GM19455 (cell line): ENCODE data around the gene CYB561D2.
A peak's percentile ranks its signal among the peaks of the same experiment; 100 is the strongest.

Experiments
- ATAC-seq: cut with Tn5 transposase; IDR thresholded peaks from one replicate; pipeline ENCODE4 v1.9.1; 2021; ENCODE audit not compliant: unreplicated experiment

CYB561D2 gene

DNA sequence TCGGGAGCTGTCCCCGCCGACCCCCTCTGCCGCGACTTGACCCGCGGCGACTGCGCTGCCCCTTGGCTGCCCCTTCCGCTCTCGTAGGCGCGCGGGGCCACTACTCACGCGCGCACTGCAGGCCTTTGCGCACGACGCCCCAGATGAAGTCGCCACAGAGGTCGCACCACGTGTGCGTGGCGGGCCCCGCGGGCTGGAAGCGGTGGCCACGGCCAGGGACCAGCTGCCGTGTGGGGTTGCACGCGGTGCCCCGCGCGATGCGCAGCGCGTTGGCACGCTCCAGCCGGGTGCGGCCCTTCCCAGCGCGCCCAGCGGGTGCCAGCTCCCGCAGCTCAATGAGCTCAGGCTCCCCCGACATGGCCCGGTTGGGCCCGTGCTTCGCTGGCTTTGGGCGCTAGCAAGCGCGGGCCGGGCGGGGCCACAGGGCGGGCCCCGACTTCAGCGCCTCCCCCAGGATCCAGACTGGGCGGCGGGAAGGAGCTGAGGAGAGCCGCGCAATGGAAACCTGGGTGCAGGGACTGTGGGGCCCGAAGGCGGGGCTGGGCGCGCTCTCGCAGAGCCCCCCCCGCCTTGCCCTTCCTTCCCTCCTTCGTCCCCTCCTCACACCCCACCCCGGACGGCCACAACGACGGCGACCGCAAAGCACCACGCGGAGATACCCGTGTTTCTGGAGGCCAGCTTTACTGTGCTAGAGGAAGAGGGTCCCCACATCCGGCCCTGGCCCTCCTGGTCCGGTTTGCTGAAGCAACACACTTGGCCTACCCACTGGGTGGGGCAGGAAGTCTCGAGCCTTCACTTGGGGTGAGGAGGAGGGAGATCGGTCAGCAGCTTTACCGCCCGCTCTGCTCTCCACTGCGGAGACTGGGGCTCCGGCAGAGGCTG, 10.0 kb upstream of the CYB561D2 start, which contains the start of gene RASSF1:
RASSF1 (minus strand) TSS at position 389 of the 882 bp plus-strand sequence; CDS start at position 358, 31 bp downstream.
- no peak for ATAC-seq

DNA sequence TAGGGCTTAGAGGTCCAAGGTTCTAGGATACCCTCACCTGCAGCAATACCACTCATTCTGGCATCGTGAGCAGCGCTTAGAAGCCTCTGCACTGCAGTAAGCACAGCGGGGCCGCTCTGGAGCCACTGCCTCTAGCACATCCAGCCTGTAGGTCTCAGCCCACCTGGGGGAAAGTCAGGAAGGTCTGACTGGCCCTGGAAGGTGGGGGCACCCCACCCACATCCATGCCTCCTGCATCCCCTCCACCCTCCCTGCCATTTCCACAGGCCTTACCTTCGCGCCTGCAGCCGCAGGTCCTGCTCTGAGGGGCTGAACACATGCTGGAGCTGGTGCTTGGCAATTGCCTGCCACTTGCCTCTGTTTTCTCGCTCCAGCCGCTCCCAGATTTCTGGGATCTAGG, 9.1 kb upstream of the CYB561D2 start:
- ATAC-seq = no peak

DNA sequence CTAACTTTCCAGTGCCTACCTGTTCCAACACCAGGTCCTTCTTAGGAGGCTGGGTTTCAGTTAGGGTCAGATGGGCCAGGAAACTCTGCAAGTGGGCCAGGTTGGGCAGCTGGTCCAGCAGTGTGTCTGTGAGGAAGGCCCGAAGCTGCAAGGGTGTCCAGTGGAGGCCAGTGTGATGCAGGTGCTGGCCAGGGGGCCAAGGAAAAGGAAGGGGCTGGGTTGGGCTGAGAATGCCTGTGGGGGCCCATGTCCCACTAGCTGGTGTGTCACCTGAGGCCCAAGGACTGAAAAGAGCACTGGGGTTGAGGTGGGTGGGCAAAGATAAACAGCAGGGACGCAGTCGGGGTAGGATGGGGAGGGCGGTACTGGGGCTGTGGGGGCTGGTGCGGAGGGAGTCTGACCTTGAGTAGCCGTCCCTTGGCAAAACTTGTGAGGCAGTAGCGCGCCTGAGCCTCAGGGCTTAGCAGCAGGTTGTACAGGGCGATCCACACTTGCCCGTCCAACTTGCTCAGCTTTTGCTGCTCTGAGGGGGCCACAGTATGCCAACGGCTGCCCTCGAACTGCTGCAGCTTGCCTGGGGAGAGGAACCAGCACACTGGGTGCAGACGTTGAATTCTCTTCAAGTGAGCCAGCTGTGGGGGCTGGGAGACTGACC, 8.5 kb upstream of the CYB561D2 start:
- no peak for ATAC-seq

DNA sequence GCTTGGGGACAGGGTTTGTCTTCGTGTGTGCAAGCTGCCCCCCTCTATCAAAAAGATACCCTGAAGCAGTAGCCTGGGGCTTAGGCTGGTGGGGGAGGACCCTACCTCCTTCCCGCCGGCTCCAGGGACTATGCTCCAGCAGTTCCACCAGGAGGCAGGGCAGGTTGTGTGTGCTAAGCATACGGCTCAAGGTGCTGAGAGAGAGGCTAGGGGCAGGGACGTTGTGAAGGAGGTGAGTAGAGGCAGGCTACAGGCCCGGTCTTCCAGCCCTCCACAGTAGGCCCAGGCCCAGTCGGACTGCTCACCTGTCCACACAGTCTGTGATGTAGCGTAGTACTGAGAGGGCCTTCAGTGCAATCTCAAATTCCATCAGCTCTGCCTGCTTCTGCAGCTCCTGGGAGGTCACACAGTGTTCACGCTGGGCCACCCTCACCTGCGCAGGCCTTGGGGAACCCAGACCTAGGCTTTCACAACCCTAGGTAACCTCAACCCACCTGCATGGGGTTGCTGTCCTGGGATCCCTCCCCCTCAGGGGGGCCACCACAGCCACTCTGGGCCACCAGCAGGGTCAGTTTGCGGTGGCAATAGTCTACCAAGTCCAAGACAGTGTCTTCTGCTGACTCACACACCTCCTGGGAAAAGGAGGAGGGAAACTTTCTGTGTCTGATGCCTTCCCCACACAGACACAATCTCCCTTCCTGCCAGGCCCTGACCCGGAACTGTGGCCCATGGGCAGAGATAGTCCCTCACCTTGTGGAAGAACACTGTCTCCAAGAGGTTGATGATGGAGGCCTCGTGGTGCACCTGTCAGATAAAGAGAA, 7.6 kb upstream of the CYB561D2 start:
- no peak for ATAC-seq

DNA sequence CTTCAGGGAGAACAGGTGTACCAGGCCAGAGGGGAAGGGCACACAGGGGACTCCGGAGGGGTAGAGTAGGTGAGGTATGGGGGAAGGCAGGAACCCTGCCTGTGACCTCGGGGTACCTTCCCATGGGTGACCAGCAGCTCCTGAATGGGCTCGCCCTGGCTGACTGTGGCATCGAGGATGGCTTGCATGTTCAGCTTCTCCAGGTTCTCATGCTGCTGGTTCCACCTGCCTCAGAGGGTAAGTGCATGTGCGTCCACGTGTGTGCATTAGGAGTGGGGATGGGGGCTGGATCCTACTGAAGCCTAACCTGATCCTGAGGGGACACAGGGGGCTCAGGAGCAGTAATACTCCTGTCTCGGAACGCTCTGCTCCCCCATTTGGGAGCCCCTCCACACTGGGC, 5.7 kb upstream of the CYB561D2 start:
- no peak for ATAC-seq

DNA sequence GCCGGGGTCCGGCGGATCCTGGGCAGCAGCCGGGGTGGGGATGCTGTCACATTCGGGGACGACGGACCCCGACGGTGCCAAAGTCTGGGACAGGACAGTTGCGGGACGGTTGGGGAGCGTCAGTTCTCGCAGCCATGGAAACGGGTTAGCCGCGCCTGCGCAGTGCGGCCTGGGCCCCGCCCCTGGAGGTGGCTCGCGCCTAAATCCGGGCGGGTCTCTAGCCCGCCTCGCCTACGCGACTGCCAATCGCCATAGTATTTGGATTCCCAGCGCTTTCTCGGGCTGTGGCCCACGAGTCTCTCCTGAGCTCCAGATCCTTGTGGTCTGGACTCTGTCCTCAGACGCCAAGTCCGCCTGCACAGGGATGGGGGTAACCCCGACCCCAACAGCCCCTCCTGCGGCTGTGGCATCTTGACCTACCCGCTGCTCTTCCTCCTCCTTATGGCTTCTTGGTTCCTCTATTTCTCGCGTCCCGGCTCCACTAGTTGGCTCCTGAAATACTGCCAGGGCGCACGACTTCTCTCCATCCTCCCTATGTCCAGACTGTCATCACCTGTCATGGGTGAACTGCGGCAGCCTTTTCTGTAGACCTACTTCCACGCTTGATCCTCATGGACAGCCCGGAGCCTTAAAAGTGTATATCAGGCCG, 5.0 kb upstream of the CYB561D2 start, which contains the start of gene ZMYND10:
ZMYND10 (minus strand) TSS at position 147 of the 649 bp plus-strand sequence. CDS start 153 bp downstream, outside the sequence.
- ATAC-seq = no peak

DNA sequence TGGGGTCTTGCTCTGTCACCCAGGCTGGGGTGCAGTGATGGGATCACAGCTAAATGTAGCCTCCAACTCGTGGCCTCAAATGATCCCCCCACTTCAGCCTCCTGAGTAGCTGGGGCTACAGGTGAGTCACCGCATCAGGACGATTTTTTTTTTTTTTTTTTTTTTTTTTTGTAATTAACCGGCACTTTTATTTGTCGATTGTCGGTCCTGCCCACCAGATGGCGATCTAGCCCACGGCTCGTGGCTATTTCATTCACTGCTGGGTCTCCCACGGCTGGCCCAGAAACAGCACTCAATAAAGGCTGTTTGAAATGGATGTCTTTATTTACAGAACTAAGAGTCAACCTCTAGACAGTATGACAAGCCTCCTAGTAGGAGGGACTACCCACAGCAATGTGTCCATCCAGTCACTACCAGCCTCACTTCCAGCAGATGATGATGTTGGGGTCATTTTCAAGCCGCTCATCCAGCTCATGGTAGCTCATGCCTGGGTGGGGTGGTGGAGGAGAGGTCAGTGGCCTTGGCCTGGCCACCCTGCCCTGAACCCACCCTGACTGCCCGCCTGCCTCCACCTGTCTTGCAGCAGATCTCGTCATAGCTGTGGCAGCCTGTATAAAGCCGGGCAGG, 3.4 kb upstream of the CYB561D2 start:
- no peak for ATAC-seq

DNA sequence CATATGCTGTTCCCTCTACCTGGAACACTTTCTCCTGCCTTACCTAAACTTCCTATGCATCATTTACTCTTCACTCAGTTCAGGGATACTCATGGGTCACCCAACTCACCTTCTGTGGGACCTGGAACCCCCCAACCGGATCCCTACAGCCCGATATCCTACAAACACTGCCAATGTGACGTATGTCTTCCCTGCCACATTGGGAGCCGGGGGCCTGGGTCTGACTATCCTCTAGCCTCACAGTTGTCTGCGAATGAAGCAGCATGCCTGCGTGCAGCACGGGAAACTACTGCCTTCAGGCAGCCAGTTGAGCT, 492 bp upstream of the CYB561D2 start:
- no peak for ATAC-seq

DNA sequence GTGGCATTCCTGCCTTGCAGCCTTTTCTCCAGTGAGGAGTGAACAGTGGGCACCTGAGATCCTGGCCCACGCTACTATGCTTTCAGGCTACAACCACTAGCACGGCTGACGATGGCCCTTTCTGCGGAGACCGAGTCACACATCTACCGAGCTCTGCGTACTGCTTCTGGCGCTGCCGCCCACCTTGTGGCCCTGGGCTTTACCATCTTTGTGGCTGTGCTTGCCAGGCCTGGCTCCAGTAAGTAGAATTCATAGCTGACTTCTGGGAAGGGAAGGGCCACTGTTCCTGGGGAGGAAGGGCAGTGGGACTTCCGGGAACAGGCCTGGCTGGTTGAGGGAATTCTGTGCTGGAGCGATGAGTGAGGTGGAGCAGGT, 648 bp downstream of the CYB561D2 start:
- ATAC-seq = no peak

DNA sequence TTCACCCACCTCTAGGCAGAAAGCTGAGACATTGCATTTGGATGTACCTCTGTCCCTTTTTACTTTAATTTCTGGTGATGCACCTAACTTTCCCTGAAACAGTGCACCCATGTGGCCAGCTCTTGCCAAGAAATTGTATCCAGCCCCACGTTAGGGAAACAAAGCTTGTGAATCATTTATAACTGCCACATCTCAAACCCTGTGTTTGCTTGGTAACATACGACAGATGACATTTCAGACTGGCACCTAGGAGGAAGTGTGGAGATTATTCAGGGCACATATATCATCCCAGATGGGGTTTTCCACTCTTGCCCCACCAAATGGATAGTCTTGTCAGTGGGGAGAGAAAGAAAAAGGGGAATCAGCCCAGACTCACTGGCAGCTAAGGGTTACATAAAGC, 2.1 kb downstream of the CYB561D2 start:
- ATAC-seq = no peak

DNA sequence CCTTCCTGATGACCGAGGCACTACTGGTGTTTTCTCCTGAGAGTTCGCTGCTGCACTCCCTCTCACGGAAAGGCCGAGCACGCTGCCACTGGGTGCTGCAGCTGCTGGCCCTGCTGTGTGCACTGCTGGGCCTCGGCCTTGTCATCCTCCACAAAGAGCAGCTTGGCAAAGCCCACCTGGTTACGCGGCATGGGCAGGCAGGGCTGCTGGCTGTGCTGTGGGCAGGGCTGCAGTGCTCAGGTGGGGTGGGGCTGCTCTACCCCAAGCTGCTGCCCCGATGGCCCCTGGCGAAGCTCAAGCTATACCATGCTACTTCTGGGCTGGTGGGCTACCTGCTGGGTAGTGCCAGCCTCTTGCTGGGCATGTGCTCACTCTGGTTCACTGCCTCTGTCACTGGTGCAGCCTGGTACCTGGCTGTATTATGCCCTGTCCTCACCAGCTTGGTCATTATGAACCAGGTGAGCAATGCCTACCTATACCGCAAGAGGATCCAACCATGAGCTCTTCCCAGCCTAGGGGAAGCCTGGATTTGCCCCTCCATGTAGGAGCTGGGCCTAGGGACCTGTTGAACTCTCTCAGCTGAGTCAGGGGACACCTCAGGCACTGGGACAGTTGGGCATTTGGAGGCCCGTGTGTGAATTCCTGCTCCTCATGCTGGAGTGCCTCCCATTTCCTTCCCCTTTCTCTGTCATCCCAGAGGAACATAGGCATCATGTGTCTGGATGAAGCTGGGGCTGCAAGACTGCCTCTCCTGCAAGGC, 2.8 kb downstream of the CYB561D2 start:
- no peak for ATAC-seq

DNA sequence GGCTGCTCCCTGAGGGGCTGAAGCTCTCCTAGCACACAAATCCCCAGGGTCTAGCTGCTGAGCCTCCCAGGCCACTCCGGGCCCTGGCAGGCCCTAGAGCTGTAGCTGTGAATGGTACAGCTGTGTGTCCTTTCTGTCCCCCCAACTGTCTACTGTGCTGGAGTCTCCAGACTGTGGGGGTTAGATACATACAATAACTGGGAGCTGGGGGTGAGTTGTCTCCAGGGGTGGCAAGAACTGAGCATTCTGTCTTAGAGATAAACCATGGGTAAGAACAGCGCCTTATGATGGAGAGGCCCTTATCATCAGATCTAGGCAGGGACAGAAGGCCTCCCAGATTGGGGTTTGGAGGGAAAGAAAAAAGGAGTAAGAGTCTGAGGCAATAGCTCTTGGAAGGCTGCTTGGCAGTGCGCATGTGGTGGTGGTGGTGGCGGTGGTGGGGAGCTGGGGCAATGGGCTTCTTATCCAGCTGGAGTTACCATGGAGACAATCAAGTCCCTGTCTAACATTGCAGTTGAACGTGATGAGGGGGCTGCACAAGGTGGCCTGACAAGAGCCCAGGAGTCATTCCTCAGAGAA, 3.6 kb downstream of the CYB561D2 start:
- no peak for ATAC-seq

DNA sequence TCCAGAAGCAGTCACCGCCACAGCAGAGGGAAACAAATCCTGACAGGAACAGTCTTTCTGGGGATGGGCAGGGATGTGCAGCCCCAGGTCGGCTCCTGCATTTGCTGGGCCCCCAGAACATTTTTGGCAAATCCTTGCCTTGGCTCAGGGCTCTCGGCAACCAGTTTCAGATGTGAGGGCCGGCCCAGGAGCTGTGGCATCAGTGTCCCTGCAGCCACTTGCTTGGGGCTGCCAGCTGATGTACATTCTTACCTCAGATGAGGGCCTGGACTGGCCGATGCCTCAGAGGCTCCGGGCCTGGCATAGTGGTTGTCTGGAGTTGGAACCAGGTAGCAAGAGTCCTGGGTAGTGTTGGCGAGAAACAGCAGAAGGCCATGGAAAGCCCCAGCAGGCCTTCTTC, 4.2 kb downstream of the CYB561D2 start:
- ATAC-seq = no peak

DNA sequence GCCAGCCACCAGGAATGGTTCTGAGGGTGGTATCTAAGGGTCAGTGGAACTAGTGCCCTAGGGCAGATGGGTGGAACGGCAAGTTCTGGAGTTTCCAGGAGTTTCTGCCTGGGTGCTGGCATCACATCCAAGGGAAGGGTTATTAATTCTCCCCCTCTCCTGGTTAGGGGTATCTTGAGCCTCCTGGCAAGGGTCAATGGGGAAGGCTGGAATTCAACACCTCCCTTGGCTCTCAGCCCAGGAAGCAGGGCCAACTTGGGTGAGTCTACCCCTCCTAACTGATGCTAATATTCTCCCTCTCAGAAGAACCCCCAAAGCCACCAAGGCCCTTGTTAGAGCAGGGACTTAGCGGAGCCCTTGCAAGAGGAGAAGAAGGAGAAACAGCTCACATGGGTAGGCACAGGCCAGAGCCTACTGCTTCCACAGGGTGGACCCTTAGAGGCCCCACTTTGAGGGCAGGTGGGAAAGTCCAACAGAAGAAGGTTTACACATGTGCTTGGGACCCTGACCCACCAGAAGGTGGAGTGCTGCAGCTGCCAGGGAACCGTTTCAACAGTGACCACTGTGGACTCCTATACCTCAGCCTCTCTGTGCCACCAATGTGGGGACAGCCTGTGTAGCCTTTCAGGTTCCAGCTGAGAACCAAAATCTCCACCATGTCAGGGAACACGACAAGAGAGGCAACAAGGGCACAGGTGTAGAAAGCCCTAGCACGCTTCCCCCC, 5.3 kb downstream of the CYB561D2 start:
- ATAC-seq = no peak

DNA sequence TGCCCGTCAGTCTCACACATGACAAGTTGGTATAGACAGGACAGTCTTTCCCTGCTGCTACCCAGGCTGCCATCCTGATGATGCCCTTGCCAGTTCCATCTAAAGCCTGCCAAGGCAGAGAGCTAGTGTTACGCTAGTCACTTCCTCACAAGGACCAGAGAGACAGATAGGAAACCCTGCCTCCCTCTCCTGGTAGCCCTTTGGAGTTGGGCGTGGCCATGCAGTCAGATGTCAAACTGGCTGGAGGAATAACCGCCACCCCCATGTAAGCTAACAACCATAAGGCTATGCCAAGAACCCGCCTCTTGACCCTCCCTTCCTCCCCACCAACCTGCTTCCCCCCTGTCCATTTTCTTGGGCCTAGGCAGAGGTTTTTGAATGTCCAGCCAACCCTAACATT, 5.9 kb downstream of the CYB561D2 start:
- no peak for ATAC-seq

DNA sequence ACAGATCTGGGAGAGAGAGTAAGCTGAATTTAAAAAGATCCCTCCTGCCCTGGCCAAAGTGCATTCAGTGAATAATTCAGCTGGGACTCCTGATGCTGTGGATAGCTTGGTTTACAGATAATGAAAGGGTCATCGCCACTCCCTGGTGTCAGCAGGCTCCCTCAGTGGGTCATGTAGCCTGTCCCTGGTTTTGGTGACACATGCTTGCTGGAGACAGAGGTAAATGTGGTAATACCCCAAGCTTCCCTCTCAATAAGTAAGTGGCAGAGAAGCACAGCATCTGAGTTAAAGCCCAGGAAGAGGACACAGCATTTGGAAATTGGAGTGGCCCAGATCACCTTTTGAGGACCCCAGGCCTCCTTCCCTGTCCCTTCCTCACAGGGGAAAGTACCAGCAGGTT, 6.8 kb downstream of the CYB561D2 start:
- ATAC-seq = no peak

DNA sequence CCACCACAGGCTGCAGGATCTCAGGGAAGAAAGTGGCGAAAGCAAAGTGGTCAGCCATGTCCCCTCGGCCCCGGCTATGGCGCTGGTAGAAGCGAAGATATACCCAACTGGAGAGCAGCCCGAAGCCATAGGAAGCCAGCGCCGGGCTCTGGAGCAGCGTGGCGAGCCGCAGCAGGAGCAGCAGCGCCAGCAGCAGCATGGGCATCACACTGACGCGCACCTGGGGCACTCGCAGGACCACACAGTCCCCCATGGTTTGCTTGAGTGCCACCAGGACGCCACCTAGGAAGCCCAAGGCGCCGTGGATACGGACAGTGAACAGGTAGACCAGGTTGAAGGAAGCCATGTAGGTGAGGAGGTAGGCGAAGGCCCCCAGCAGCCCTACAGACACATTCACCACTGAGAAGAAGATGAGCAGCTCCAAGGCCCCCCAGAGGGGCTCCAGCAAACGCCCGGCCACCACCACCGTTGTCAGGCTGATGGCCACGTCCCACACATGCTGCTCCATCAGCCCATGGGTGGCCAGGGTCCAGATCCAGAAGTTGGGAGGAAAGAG, 7.8 kb downstream of the CYB561D2 start:
- no peak for ATAC-seq

DNA sequence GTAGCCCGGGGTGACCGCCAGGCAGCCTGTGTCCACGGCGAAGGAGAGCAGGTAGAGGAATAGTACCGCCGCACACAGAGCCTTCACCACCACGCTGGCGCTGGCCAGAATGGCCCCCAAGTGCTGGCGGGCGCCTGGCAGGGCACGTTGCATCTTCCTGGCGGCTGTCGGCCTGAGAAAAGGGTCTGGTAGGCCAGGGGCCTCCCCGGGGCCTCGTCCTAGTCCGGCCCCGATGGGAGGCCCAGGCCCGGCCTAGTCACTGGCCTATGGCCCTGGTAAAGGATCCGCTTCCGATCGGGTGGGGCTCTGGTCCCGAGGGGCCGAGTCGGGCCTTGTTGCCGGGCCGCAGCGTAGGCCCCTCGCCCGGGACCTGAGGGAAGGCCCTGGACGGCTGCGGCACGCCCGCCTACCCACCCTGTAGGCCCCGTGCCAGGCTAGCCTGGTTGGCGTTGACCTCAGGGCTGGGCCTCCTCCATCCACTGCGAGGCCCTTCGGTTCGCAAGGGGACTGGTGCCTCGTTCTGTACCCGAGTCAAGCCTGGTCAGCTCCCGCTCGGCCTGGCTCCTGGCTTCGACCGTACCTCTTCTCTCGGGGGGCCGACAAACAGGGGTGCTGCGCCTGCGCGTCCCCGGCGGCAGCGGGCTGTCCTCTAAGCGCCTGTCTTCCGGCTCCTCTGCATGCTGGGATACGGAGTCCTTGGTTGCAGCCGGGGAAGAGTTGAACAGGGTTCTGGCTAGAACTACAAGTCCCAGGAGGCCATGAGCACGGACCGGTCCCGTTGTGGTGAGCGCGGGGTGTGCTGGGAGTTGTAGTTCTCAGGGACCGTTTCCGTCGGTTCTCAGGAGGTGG, 8.5 kb downstream of the CYB561D2 start, which contains the start of gene TMEM115:
TMEM115 (minus strand) TSS at position 611 of the 849 bp plus-strand sequence; CDS start at position 153, 458 bp downstream.
- peak; percentile 98 for ATAC-seq
